Adrenal gland (tissue), 5 donors: ENCODE results near the gene HIPK2.

Source experiments
- CTCF ChIP-seq, 6 experiments: fragments of 450-650 bp in 4 of 6; fragments of 200-600 bp in 2 of 6; sonication (generic) in 1 of 6; IDR thresholded peaks; 1 replicate in 5 of 6; 2 replicates in 1 of 6; pipeline versions ENCODE4 v1.5.1 to v1.8.0; 2016 to 2021; ENCODE audit warnings: antibody characterized with exemption in 6 of 6, mild to moderate bottlenecking in 2 of 6, moderate library complexity in 1 of 6
- POLR2A ChIP-seq, 2 donors: fragments of 450-650 bp; IDR thresholded peaks; one replicate each; pipeline ENCODE4 v1.6.1; 2017; ENCODE audit warnings: antibody characterized with exemption in 2 of 2, mild to moderate bottlenecking in 2 of 2, moderate library complexity in 1 of 2
- donor health status: DM: no; HTN: no; CAD: no.

DNA sequence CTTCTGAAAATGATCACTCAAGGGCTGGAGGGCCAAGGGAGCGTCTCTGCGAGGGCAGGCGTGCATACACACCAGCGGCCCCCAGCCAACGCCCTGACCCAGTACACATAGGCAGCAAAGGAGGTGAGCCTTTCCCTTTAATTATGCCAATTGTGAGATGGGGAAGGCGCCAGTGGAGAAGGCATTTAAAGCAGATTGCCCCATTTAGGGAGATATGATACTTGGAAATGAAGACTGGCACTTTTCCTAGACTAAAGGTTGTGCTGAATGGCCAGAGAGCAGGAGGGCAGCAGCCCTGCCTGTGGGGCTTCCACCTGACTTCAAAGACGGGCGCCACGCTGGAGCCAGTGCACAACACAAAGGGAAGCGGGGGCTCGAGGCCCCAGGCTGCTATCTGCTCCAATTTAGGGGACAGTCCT is 24.1 kb downstream of the HIPK2 start:
- TF ChIP-seq POLR2A (IDR thresholded peaks at IDR 0.05): no peak
- no peak for TF ChIP-seq CTCF (IDR thresholded peaks at IDR 0.05)
